ENCODE measurements around the gene CRX. TPM values are rescaled to one million over a fixed set of nuclear protein-coding genes. Genes with fewer than 3 reads are reported as not detected.
"Not testable (repeated sequence)": the region's sequence is repeated elsewhere in the genome, so short reads cannot be mapped to it uniquely, and the experiment has no call there.

Gene CRX
- total RNA-seq, 1 experiment from 2014 or later, result not detected

GRCh38 chr19:47859838-47860237, 38.1 kb downstream of the CRX start:
- H3K4me1 Mint-ChIP-seq (ENCODE audit: low read depth, unreplicated experiment); H3K4me3 ChIP-seq (ENCODE audit: low read depth, low read length); DNase-seq; POLR2A ChIA-PET; H3K4me3 Mint-ChIP-seq (ENCODE audit: unreplicated experiment); H3K36me3 ChIP-seq (ENCODE audit: control insufficient read depth, insufficient read depth, low read length); H3K36me3 Mint-ChIP-seq (ENCODE audit: insufficient read depth, unreplicated experiment); H3K27ac Mint-ChIP-seq (ENCODE audit: unreplicated experiment); H3K27me3 Mint-ChIP-seq (ENCODE audit: insufficient read depth, unreplicated experiment); CTCF ChIA-PET; H3K9me3 Mint-ChIP-seq (ENCODE audit: unreplicated experiment); H3K27me3 ChIP-seq (replicated peaks; ENCODE audit: control insufficient read depth, insufficient read depth, low read length); H3K4me1 ChIP-seq; BruUV-seq (replicated peaks); H3K9me3 ChIP-seq; intact Hi-C loops (cut with micrococcal nuclease; ENCODE audit: unreplicated experiment): not testable (repeated sequence)

GRCh38 chr19:47860602-47861297, 39.0 kb downstream of the CRX start:
- BruUV-seq (replicated peaks), result no TSS peak
- Histone ChIP-seq H3K27me3 (replicated peaks; ENCODE audit: control insufficient read depth, insufficient read depth, low read length) (no peaks in the 10 kb centered on the region), H3K4me1 (no peaks in the 10 kb centered on the region), H3K36me3 (ENCODE audit: control insufficient read depth, insufficient read depth, low read length) (no peaks in the 10 kb centered on the region), H3K9me3 (no peaks in the 10 kb centered on the region), H3K4me3 (ENCODE audit: low read depth, low read length) (no peak overlapping the region)
- POLR2A ChIA-PET, result no interaction called here
- Mint-ChIP-seq H3K9me3 (ENCODE audit: unreplicated experiment) (no peaks in the 10 kb centered on the region), H3K4me1 (ENCODE audit: low read depth, unreplicated experiment) (no peaks in the 10 kb centered on the region), H3K27ac (ENCODE audit: unreplicated experiment) (no peak overlapping the region), H3K4me3 (ENCODE audit: unreplicated experiment) (no peak overlapping the region), H3K27me3 (ENCODE audit: insufficient read depth, unreplicated experiment) (no peaks in the 10 kb centered on the region), H3K36me3 (ENCODE audit: insufficient read depth, unreplicated experiment) (no peaks in the 10 kb centered on the region)
- CTCF ChIA-PET, result interaction anchor here (0.6 kb wide), 1 partner anchor 17 kb away, joined by 3 read pairs; no protein-coding TSS in a partner anchor
- no peak for DNase-seq
- no peak for TF ChIP-seq CTCF (IDR thresholded peaks at IDR 0.05; ENCODE audit: insufficient read depth in 1 of 2, low read depth in 1 of 2, low read length in 1 of 2, severe bottlenecking in 1 of 2, unreplicated experiment in 1 of 2)
- intact Hi-C loops (cut with micrococcal nuclease; ENCODE audit: unreplicated experiment), result no loop called here

GRCh38 chr19:47861630-47862029, 39.9 kb downstream of the CRX start:
- no TSS peak for BruUV-seq (replicated peaks)
- H3K4me3 ChIP-seq (ENCODE audit: low read depth, low read length), result no peak overlapping the region
- H3K4me3 Mint-ChIP-seq (ENCODE audit: unreplicated experiment), result no peak overlapping the region
- no peak for TF ChIP-seq CTCF (IDR thresholded peaks at IDR 0.05; ENCODE audit: insufficient read depth in 1 of 2, low read depth in 1 of 2, low read length in 1 of 2, severe bottlenecking in 1 of 2, unreplicated experiment in 1 of 2)
- no peaks in the 10 kb centered on the region for H3K36me3 ChIP-seq (ENCODE audit: control insufficient read depth, insufficient read depth, low read length)
- intact Hi-C loops (cut with micrococcal nuclease; ENCODE audit: unreplicated experiment), result no loop called here
- no peaks in the 10 kb centered on the region for H3K36me3 Mint-ChIP-seq (ENCODE audit: insufficient read depth, unreplicated experiment)
- H3K27ac Mint-ChIP-seq (ENCODE audit: unreplicated experiment), result no peak overlapping the region
- no peaks in the 10 kb centered on the region for H3K4me1 Mint-ChIP-seq (ENCODE audit: low read depth, unreplicated experiment)
- no peaks in the 10 kb centered on the region for H3K4me1 ChIP-seq
- H3K27me3 Mint-ChIP-seq (ENCODE audit: insufficient read depth, unreplicated experiment), result no peaks in the 10 kb centered on the region
- H3K9me3 Mint-ChIP-seq (ENCODE audit: unreplicated experiment), result no peaks in the 10 kb centered on the region
- no peak for DNase-seq
- POLR2A ChIA-PET, result no interaction called here
- no peaks in the 10 kb centered on the region for H3K27me3 ChIP-seq (replicated peaks; ENCODE audit: control insufficient read depth, insufficient read depth, low read length)
- no peaks in the 10 kb centered on the region for H3K9me3 ChIP-seq
- CTCF ChIA-PET, result interaction anchor here (0.6 kb wide), 1 partner anchor 18 kb away, joined by 3 read pairs; no protein-coding TSS in a partner anchor

Measured in Caco-2 (cell line).